WTC11 (cell line): ENCODE measurements around the gene KIF6. TPM values are rescaled to one million over a fixed set of nuclear protein-coding genes. Genes with fewer than 3 reads are reported as not detected.

ENCODE experiments used
- ATAC-seq: fragments of 200-7000 bp; cut with Tn5 transposase; 2 replicates; pipeline ENCODE4 v1.10.0; 2021; ENCODE audit warnings: mild to moderate bottlenecking, moderate library complexity
- CTCF ChIA-PET: fragments of 300-600 bp; sonication (Branson Sonifier 250); formaldehyde crosslinking; loops from one replicate; lab custom pipeline; 2021; ENCODE audit warnings: antibody characterized with exemption; lab: Charles Lee
- POLR2A ChIA-PET: fragments of 350-600 bp; sonication (Branson Sonifier 250); formaldehyde crosslinking; loops from one replicate; lab custom pipeline; 2021; ENCODE audit warnings: antibody characterized with exemption; lab: Charles Lee
- DNase-seq: peaks from one replicate; pipeline ENCODE4 v3.0.0; 2021; ENCODE audit warnings: low spot score
- H3K27ac Mint-ChIP-seq: 2 replicates; pipeline ENCODE4 v1.8.0; 2021; ENCODE audit warnings: mixed read lengths
- H3K27me3 Mint-ChIP-seq: 2 replicates; pipeline ENCODE4 v1.8.0; 2021; ENCODE audit warnings: low read depth, mild to moderate bottlenecking, moderate library complexity, mixed read lengths
- H3K36me3 Mint-ChIP-seq: 2 replicates; pipeline ENCODE4 v1.8.0; 2021; ENCODE audit warnings: mixed read lengths
- H3K4me1 Mint-ChIP-seq: 2 replicates; pipeline ENCODE4 v1.8.0; 2022; ENCODE audit warnings: mixed read lengths
- H3K4me3 Mint-ChIP-seq: 2 replicates; pipeline ENCODE4 v1.8.0; 2021; ENCODE audit warnings: mild to moderate bottlenecking, moderate library complexity, mixed read lengths
- H3K9me3 Mint-ChIP-seq: 2 replicates; pipeline ENCODE4 v1.8.0; 2021; ENCODE audit warnings: mixed read lengths
- CDX4 ChIP-seq: fragments of 250-450 bp; sonication (Bioruptor Pico); IDR thresholded peaks from 2 replicates; pipeline ENCODE4 v1.9.0; 2021; ENCODE audit warnings: moderate library complexity, mild to moderate bottlenecking, inconsistent platforms, borderline replicate concordance
- E2F4 ChIP-seq: sonication (generic); formaldehyde crosslinking; IDR thresholded peaks from 2 replicates; pipeline ENCODE4 v1.8.1; 2022; ENCODE audit warnings: low read depth, mild to moderate bottlenecking, moderate library complexity, missing genetic modification reagents, borderline replicate concordance
- EMX1 ChIP-seq: fragments of 250-450 bp; sonication (Bioruptor Pico); IDR thresholded peaks from 2 replicates; pipeline ENCODE4 v1.8.0; 2021; ENCODE audit warnings: mild to moderate bottlenecking
- ESRRA ChIP-seq: sonication (generic); formaldehyde crosslinking; IDR thresholded peaks from 2 replicates; pipeline ENCODE4 v1.8.1; 2022; ENCODE audit warnings: mild to moderate bottlenecking, missing genetic modification reagents, borderline replicate concordance
- ETV6 ChIP-seq: sonication (generic); formaldehyde crosslinking; IDR thresholded peaks from 2 replicates; pipeline ENCODE4 v1.8.1; 2022; ENCODE audit warnings: mild to moderate bottlenecking, missing genetic modification reagents
- FOXK1 ChIP-seq: sonication (generic); formaldehyde crosslinking; IDR thresholded peaks from 2 replicates; pipeline ENCODE4 v1.8.0; 2022; ENCODE audit warnings: mild to moderate bottlenecking, moderate library complexity, missing genetic modification reagents
- FOXP1 ChIP-seq: sonication (generic); formaldehyde crosslinking; IDR thresholded peaks from 2 replicates; pipeline ENCODE4 v1.8.0; 2022; ENCODE audit warnings: missing genetic modification reagents, mild to moderate bottlenecking, moderate library complexity, borderline replicate concordance
- GRHL2 ChIP-seq: fragments of 250-450 bp; sonication (Bioruptor Pico); IDR thresholded peaks from 2 replicates; pipeline ENCODE4 v1.8.0; 2022; ENCODE audit warnings: mild to moderate bottlenecking, moderate library complexity; ENCODE audit not compliant: insufficient replicate concordance, severe bottlenecking
- IRF2 ChIP-seq: sonication (generic); formaldehyde crosslinking; IDR thresholded peaks from 2 replicates; pipeline ENCODE4 v1.8.0; 2022; ENCODE audit warnings: low read depth, missing genetic modification reagents, borderline replicate concordance
- MLX ChIP-seq: sonication (generic); formaldehyde crosslinking; IDR thresholded peaks from 2 replicates; pipeline ENCODE4 v1.8.1; 2023; ENCODE audit warnings: mild to moderate bottlenecking, missing genetic modification reagents, moderate library complexity
- SP1 ChIP-seq: sonication (generic); formaldehyde crosslinking; conservative IDR thresholded peaks from 2 replicates; pipeline ENCODE4 v1.8.1; 2022; ENCODE audit warnings: missing genetic modification reagents
- TCF7 ChIP-seq: sonication (generic); formaldehyde crosslinking; IDR thresholded peaks from 2 replicates; pipeline ENCODE4 v1.8.0; 2022; ENCODE audit warnings: mild to moderate bottlenecking, low read depth, missing genetic modification reagents, moderate library complexity
- TEAD1 ChIP-seq: sonication (generic); formaldehyde crosslinking; IDR thresholded peaks from 2 replicates; pipeline ENCODE4 v1.8.0; 2022; ENCODE audit warnings: mild to moderate bottlenecking, missing genetic modification reagents
- TEAD4 ChIP-seq: sonication (generic); formaldehyde crosslinking; IDR thresholded peaks from 2 replicates; pipeline ENCODE4 v1.8.0; 2022; ENCODE audit warnings: mild to moderate bottlenecking, missing genetic modification reagents
- ZNF219 ChIP-seq: sonication (generic); formaldehyde crosslinking; IDR thresholded peaks from 2 replicates; pipeline ENCODE4 v1.8.0; 2023; ENCODE audit warnings: missing genetic modification reagents, mild to moderate bottlenecking, borderline replicate concordance
- ZNF232 ChIP-seq: sonication (generic); formaldehyde crosslinking; IDR thresholded peaks from 2 replicates; pipeline ENCODE4 v1.8.0; 2022; ENCODE audit warnings: mild to moderate bottlenecking, missing genetic modification reagents
- ZNF263 ChIP-seq: sonication (generic); formaldehyde crosslinking; IDR thresholded peaks from 2 replicates; pipeline ENCODE4 v1.8.1; 2022; ENCODE audit warnings: low read depth, mild to moderate bottlenecking, moderate library complexity, missing genetic modification reagents
- ZNF423 ChIP-seq: fragments of 250-450 bp; sonication (Bioruptor Pico); IDR thresholded peaks from 2 replicates; pipeline ENCODE4 v2.1.2; 2022; ENCODE audit warnings: mild to moderate bottlenecking, moderate library complexity
- ZNF532 ChIP-seq: fragments of 250-450 bp; sonication (Bioruptor Pico); IDR thresholded peaks from 2 replicates; pipeline ENCODE4 v1.9.0; 2021; ENCODE audit warnings: mild to moderate bottlenecking, borderline replicate concordance
- ZNF671 ChIP-seq: fragments of 250-450 bp; sonication (Bioruptor Pico); IDR thresholded peaks from 2 replicates; pipeline ENCODE4 v1.8.0; 2021; ENCODE audit warnings: mild to moderate bottlenecking
- ZSCAN18 ChIP-seq: fragments of 250-450 bp; sonication (Bioruptor Pico); IDR thresholded peaks from 2 replicates; pipeline ENCODE4 v2.1.2; 2022; ENCODE audit warnings: mild to moderate bottlenecking, moderate library complexity
- total RNA-seq: library from RNA; stranded (reverse); gene quantifications from 3 replicates; pipeline ENCODE4 v1.2.3, GENCODE V29; 2021
- TF ChIP-seq, protein P1 (sequence below): sonication (generic); formaldehyde crosslinking; IDR thresholded peaks from 2 replicates; pipeline ENCODE4 v1.8.1; 2022; ENCODE audit warnings: mild to moderate bottlenecking, moderate library complexity, missing genetic modification reagents

Gene KIF6
- total RNA-seq, 1 experiment from 2014 or later: 0.57 TPM

GRCh38 chr6:39425346-39426072 lies 299.7 kb downstream of the KIF6 start:
- Mint-ChIP-seq H3K27ac (no peak overlapping the region), H3K4me3 (no peak overlapping the region), H3K27me3 (no peaks in the 10 kb centered on the region; the same call in 1 of the 2 replicates), H3K9me3 (0 out of 2 replicates have a peak, but pooled peaks cover 4% of the 10 kb centered on the region), H3K36me3 (no peaks in the 10 kb centered on the region), H3K4me1 (peaks cover 19% of the 10 kb centered on the region)
- ATAC-seq (no peak), DNase-seq (no peak)
- CTCF ChIA-PET: no interaction called here
- POLR2A ChIA-PET: no interaction called here
- TF ChIP-seq SP1: no peak
- no peak for TF ChIP-seq EMX1
- no peak for TF ChIP-seq TEAD4
- no peak for TF ChIP-seq FOXK1
- no peak for TF ChIP-seq TCF7
- TF ChIP-seq E2F4 (CRISPR knock-in tag): no peak
- no peak for TF ChIP-seq ZNF263 (CRISPR knock-in tag)
- no peak for TF ChIP-seq ZNF232

DNA sequence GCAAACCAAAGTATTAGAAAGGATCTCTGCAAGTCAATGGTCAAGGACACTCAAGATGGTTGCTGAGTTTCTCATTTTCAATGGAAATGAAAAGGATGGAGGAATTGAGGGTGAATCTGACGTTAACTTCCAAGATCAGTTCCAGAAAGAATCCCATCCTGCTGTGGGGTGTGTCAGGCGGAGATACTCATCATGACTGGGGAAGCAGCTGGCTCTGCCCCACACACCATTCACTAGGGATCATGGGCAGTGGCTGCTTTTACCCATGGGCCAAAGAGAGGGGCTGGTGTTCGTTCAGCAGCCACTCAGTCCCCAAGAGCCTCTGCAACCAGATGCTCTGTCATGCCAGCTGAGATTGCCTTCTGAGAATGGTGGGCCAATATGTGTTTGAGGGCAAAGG lies 300.4 kb downstream of the KIF6 start:
- no peaks in the 10 kb centered on the region for H3K36me3 Mint-ChIP-seq
- no peak overlapping the region for H3K4me3 Mint-ChIP-seq
- no peak overlapping the region for H3K27ac Mint-ChIP-seq
- ChIA-PET POLR2A (no interaction called here), CTCF (no interaction called here)
- TF ChIP-seq TEAD1 (CRISPR knock-in tag): no peak
- no peak for TF ChIP-seq MLX (CRISPR knock-in tag)
- TF ChIP-seq ZNF671 (CRISPR knock-in tag): no peak
- TF ChIP-seq GRHL2 (CRISPR knock-in tag): no peak
- TF ChIP-seq ZNF423 (CRISPR knock-in tag): no peak
- TF ChIP-seq, protein P1, sequence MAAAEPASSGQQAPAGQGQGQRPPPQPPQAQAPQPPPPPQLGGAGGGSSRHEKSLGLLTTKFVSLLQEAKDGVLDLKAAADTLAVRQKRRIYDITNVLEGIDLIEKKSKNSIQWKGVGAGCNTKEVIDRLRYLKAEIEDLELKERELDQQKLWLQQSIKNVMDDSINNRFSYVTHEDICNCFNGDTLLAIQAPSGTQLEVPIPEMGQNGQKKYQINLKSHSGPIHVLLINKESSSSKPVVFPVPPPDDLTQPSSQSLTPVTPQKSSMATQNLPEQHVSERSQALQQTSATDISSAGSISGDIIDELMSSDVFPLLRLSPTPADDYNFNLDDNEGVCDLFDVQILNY (CRISPR knock-in tag): no peak
- no peak for TF ChIP-seq IRF2 (CRISPR knock-in tag)
- no peak for TF ChIP-seq ESRRA (CRISPR knock-in tag)
- no peak for TF ChIP-seq ZNF219
- TF ChIP-seq FOXP1 (CRISPR knock-in tag): no peak
- no peak for TF ChIP-seq ZSCAN18 (CRISPR knock-in tag)
- TF ChIP-seq CDX4 (CRISPR knock-in tag): no peak
- TF ChIP-seq ZNF232: no peak
- TF ChIP-seq ZNF532: no peak
- TF ChIP-seq ETV6 (CRISPR knock-in tag): no peak
- TF ChIP-seq TEAD4: no peak
- ATAC-seq: no peak
- no peaks in the 10 kb centered on the region for H3K9me3 Mint-ChIP-seq
- no peaks in the 10 kb centered on the region; the same call in 1 of the 2 replicates for H3K27me3 Mint-ChIP-seq
- H3K4me1 Mint-ChIP-seq: peaks cover 16% of the 10 kb centered on the region
- DNase-seq: no peak
